WERI-Rb-1 (cell line): ENCODE data around the gene RUNX2.

Source experiments
- DNase-seq: peaks from one replicate; pipeline ENCODE4 v3.0.0-alpha.2; 2020
- H3K27ac ChIP-seq: fragments of 250-450 bp; sonication (Bioruptor Pico); 2 replicates; pipeline ENCODE4 v1.5.1; 2020; ENCODE audit warnings: mild to moderate bottlenecking, moderate library complexity
- H3K27me3 ChIP-seq: fragments of 250-450 bp; sonication (Bioruptor Pico); 2 replicates; pipeline ENCODE4 v1.5.1; 2021; ENCODE audit warnings: mild to moderate bottlenecking, low read depth, moderate library complexity; ENCODE audit not compliant: insufficient read depth, severe bottlenecking
- H3K36me3 ChIP-seq: fragments of 250-450 bp; sonication (Bioruptor Pico); 2 replicates; pipeline ENCODE4 v1.5.1; 2020; ENCODE audit warnings: mild to moderate bottlenecking, moderate library complexity
- H3K4me3 ChIP-seq: 2 replicates; pipeline ENCODE4 v1.5.1; 2011; ENCODE audit warnings: low read depth, mild to moderate bottlenecking, control low read depth, low read length
- H3K9me3 ChIP-seq: fragments of 250-450 bp; sonication (Bioruptor Pico); 2 replicates; pipeline ENCODE4 v1.5.1; 2021; ENCODE audit warnings: mild to moderate bottlenecking, moderate library complexity; ENCODE audit not compliant: severe bottlenecking
- CTCF ChIP-seq: IDR thresholded peaks from 2 replicates; pipeline ENCODE4 v1.5.1; 2011; ENCODE audit warnings: low read depth, mild to moderate bottlenecking, control low read depth, inconsistent platforms, low read length

The RUNX2 gene

GRCh38 chr6:45637056-45637455 is 308.9 kb downstream of the RUNX2 start:
- Histone ChIP-seq H3K4me3 (no peak overlapping the region), H3K9me3 (no peaks in the 10 kb centered on the region), H3K27ac (no peak overlapping the region), H3K36me3 (no peaks in the 10 kb centered on the region), H3K27me3 (no peaks in the 10 kb centered on the region)
- no peak for DNase-seq
- no peak for TF ChIP-seq CTCF

GRCh38 chr6:45637611-45638257 is 309.6 kb downstream of the RUNX2 start:
- Histone ChIP-seq H3K4me3 (no peak overlapping the region), H3K27ac (no peak overlapping the region), H3K9me3 (no peaks in the 10 kb centered on the region), H3K27me3 (no peaks in the 10 kb centered on the region), H3K36me3 (no peaks in the 10 kb centered on the region)
- no peak for DNase-seq
- no peak for TF ChIP-seq CTCF

- H3K36me3 ChIP-seq, result no peaks in the 10 kb centered on the region
- TF ChIP-seq CTCF, result no peak
- no peak overlapping the region for H3K27ac ChIP-seq
- DNase-seq, result no peak
- H3K27me3 ChIP-seq, result no peaks in the 10 kb centered on the region
- no peak overlapping the region for H3K4me3 ChIP-seq
- H3K9me3 ChIP-seq, result no peaks in the 10 kb centered on the region
Measured at GRCh38 chr6:45640081-45640491, 312.0 kb downstream of the RUNX2 start.

GRCh38 chr6:45640811-45641210 is 312.7 kb downstream of the RUNX2 start:
- no peaks in the 10 kb centered on the region for H3K36me3 ChIP-seq
- TF ChIP-seq CTCF, result no peak
- H3K9me3 ChIP-seq, result no peaks in the 10 kb centered on the region
- no peak overlapping the region for H3K27ac ChIP-seq
- DNase-seq, result no peak
- H3K4me3 ChIP-seq, result no peak overlapping the region
- no peaks in the 10 kb centered on the region for H3K27me3 ChIP-seq

GRCh38 chr6:45642331-45643125 is 314.4 kb downstream of the RUNX2 start:
- Histone ChIP-seq H3K27me3 (no peaks in the 10 kb centered on the region), H3K36me3 (no peaks in the 10 kb centered on the region), H3K9me3 (no peaks in the 10 kb centered on the region), H3K27ac (no peak overlapping the region), H3K4me3 (no peak overlapping the region)
- no peak for DNase-seq
- no peak for TF ChIP-seq CTCF
